ENCODE results near the gene CNIH2.
"Not testable (repeated sequence)": the region's sequence is repeated elsewhere in the genome, so short reads cannot be mapped to it uniquely, and the experiment has no call there.

CNIH2 gene

DNA sequence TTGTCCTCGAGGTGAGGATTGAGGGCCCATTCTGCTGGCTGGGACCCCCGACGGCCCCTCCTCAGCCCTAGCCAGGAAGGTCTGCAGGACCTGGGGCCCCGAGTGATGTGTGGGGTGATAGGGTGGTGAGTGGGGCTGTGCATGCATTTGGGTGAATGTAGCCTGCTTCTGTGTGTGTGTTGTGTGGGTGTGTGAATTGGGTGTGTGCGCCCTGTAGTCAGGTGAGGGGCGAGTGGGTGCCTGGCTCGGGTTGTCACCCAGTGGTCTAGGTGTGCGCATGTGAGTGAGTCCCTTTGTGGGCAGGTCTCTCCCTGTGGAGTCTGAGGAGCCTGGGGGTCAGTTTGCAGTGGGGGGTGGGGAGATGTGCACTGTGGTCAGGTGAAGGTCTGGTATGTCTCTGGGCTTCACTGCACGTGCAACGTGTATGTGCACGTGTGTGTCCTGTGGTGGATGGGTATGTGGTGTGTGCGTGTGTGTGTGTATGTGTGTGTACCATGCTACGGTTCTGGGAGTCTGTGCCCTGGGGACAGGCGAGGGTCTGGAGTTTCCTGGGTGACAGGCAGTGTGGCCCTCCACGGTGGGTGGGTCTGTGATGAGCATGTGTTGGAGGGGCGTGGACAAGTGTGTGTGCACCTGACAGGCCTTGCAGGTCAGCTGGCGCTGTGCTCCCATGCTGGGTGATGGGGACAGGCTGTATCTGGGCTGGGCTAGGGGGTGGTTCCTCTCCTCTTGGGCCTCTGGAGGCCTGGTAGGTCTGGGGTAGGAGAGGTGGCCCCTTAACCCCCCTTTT lies 14.8 kb downstream of the CNIH2 start:
- no peak for DNase-seq

DNA sequence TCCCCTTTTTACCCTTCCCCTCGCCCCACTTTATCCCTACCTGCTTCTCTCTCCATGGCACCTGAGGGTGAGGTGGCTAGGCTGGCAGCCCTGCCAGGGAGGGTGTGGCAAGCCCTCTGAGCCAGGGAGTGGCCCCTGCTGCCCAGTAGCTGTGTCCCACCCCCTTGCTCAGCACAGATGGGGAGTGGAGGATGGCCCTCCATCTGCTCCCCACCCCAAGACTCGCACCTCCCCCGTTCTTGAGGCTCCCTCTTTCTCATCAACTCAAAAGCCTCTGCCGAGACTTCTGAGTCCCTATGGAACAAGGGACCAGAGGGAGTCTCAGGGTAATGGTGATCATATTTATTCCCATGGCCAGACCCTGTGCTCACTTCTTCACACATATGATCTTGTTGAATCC lies 15.4 kb downstream of the CNIH2 start:
- no peak for DNase-seq

DNA sequence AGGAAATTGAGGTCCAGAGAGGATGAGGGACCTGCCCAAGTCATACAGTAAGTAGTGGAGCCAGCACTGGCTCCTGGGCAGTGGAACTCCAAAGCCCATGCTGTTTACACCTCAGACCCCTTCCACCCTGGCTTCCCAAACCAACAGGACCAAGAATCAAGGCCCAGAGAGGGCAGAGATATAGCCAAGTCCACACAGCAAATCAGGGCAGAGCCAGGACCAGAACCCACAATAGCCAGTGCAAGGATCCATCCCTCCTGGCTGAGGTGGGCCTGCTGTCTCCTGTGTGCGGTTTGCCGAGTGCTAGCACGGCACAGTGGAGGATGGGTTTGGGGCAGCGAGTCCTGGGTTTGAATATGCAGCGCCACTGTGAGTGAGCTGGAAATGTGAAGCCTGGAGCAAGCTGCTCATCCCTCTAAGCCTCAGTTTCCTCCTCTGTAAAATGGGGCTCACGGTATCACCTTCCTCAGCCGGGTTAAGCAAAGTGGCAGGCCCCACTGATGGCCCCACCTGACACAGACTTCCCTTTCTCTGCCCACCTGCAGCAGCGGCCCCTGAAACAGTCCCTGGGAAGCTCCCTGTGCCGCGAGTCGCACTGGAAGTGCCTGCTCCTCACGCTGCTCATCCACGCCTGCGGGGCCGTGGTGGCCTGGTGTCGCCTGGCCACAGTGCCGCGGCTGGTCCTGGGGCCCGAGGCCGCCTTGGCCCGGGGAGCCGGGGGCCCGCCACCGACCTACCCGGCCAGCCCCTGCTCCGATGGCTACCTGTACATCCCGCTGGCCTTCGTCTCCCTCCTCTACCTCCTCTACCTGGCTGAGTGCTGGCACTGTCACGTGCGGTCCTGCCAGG lies 16.0 kb downstream of the CNIH2 start:
- no peak for DNase-seq

DNA sequence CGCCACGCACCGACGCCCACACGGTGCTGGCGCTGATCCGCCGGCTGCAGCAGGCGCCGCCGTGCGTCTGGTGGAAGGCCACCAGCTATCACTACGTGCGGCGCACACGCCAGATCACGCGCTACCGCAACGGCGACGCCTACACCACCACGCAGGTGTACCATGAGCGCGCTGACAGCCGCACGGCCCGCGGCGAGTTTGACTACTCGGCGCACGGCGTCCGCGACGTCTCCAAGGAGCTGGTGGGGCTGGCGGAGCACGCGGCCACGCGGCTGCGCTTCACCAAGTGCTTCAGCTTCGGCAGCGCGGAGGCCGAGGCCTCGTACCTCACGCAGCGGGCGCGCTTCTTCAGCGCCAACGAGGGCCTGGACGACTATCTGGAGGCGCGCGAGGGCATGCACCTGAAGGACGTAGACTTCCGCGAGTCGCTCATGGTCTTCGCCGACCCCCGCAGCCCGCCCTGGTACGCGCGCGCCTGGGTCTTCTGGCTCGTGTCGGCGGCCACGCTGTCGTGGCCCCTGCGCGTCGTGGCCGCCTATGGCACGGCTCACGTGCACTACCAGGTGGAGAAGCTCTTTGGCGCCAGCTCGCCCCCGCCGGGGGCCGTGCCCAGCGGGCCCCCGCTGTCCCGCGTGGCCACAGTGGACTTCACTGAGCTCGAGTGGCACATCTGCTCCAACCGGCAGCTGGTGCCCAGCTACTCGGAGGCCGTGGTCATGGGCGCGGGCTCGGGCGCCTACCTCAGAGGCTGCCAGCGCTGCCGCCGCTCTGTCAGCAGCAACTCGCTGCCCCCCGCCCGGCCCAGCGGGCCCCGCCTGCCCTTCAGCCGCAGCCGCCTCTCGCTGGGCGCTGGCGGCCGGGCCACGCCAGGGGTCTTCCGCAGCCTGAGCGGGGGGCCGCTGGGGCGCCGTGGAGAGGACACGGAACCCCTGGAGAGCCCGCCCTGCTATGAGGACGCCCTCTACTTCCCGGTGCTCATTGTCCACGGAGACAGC lies 16.9 kb downstream of the CNIH2 start:
- DNase-seq: no peak

DNA sequence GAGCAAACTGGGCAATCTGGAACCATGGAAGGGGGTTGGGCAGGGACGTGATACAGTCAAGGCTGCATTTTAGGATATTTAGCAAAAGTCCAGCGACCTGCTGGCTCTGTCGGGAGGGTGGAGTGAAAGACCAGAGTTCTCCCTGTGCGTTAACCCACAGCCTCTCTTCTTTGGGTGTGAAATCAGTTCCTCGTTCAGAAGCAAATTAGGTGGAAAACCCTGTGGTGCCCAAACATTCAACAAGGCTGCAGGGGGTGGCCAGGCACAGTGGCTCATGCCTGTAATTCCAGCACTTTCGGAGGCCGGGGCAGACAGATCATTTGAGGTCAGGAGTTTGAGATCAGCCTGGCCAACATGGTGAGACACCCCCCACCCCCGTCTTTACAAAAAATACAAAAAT lies 19.6 kb downstream of the CNIH2 start:
- DNase-seq: no peak

DNA sequence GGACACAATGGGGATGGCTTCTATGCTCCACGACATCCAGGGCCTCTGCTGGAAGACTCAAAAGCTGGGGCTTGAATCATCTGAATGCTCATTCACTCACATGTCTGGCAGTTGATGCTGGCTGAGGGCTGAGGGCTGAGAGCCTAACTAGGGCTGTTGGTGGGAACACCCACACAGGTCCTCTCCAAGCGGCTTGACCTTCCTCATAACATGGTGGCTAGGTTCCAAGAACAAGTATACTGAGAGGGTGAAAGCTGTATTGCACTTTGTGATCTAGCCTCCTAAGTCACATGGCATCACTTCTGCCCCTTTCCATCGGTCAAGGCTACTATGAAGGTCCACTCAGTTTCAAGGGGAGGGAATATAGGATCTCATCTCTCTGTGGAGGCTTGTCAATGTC lies 21.2 kb downstream of the CNIH2 start:
- no peak for DNase-seq

DNA sequence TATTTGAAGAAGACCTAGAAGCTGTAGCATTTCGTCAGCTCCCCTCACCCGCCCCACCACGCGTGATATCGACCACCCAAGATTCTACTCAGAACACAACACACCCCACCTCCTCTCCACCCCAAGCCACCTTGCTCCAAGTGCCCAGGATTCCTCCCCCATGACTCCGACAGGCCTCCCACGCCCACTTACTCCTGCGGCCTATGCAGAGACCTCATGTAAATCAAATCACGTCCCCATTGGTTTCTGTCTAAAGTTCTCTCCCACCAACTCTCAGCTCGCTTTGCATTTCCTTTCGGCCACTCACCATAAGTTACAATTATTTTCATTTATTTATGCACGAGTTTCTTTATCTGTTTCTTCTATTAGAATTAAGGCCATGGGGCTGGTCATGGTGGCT lies 24.7 kb downstream of the CNIH2 start:
- DNase-seq: no peak

DNA sequence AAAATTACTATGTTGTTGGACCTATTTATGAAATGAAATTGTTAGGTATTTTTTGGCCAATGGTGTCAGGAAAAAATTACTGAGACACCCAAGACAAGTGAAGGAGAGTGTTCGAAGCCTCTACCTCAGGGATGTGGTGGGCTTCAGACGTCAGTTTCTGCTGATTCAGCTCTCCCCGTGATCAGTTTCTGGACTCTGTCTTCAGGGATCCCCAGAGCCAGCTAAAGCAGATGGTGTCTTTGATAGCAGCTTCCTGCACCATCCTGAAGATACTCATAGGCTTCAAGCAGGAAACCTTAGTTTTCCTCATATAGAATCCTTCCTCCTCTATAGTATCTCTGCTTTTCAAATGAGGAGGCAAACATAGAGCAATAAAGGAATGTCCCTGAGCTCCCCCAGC lies 31.5 kb downstream of the CNIH2 start:
- DNase-seq: no peak

DNA sequence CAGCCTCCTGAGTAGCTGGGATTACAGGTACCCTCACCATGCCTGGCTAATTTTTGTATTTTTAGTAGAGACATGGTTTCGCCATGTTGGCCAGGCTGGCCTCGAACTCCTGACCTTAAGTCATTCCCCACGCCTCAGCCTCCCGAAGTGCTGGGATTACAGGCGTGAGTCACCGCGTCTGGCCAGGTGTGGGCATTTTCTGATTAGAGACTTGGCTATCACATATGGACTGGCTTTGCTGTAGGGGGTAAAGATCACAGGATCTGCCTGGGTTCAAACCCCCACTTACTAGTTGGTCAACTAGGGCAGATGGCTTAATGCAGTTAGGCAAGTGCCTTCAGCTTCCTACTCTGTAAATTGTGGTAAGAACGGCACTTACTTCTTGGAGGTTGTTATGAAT lies 32.3 kb downstream of the CNIH2 start:
- DNase-seq: no peak

DNA sequence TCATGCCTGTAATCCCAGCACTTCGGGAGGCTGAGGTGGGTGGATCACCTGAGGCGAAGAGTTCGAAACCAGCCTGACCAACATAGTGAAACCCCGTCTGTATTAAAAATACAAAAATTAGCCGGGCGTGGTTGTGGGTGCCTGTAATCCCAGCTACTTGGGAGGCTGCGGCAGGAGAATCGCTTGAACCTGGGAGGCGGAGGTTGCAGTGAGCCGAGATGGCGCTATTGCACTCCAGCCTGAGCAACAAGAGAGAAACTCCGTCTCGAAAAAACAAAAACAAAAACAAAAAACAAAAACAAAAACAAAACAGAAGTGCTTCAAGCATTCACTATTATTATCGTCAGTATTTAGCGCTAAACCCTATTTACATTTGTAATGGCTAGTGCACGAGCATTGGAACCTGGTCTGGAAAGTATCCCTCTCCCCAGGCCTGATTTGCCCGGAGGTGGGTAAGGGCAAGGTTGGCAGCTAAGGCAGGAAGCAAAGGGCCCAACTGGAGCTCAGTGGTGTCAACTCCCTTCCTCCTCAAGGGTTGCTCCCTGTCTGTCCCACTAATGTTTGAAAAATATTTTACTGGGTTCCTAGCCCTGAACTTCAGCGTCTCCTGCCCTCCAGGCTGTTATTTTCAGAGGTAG lies 32.9 kb downstream of the CNIH2 start:
- DNase-seq: not testable (repeated sequence)

DNA sequence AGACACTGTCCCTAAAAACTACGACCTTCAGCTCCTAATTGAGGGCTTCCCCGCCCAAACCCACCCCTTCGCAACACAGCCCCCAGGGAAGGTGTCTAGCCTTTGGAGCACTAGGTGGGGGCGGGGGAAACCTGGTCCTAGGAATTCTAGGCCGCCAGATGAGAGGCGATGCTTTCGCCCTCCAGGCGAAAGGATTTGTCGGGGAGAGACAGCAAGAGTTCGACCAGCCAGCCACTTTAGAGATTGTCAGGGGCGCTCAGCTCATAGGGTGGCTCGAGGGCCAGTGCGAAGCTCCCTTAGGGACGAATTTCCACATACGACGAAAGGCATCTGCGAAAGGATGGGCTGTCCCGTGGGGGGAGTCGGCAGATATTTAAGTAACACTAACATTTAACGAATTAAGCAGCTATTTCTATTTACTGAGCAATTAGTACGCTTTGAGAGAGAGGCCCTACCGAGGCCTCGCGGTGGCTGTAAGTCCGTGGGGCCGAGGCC lies 33.5 kb downstream of the CNIH2 start:
- no peak for DNase-seq

DNA sequence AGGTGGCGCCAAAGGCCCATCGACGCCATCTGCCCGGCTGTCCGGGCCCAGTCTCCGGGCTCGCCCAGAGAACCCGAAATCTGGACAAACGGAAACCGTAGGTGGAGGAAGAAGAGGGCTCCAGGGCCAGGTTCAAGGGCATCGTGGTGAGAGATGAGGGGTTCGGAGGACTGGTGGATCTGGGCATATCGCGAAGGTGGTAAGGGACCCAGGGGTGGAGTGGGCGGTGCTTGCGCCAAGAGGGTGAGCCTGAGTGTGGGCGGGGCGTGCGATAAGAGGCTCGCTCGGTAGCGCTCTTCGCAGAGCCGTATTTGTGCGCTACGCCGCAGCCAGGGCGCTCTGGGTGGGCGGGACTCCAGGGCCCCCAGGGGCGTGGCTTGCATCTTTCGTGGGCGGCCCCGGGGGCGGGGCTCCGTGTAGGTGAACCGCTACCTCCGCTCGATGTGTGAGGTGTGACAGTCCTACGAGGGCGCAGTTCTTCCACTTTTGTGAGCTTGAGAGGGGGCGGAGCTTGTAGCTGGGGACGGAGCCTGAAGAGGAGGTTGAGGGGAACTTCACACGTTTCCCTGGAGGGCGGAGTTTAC lies 34.1 kb downstream of the CNIH2 start:
- peak; percentile 97 for DNase-seq

DNA sequence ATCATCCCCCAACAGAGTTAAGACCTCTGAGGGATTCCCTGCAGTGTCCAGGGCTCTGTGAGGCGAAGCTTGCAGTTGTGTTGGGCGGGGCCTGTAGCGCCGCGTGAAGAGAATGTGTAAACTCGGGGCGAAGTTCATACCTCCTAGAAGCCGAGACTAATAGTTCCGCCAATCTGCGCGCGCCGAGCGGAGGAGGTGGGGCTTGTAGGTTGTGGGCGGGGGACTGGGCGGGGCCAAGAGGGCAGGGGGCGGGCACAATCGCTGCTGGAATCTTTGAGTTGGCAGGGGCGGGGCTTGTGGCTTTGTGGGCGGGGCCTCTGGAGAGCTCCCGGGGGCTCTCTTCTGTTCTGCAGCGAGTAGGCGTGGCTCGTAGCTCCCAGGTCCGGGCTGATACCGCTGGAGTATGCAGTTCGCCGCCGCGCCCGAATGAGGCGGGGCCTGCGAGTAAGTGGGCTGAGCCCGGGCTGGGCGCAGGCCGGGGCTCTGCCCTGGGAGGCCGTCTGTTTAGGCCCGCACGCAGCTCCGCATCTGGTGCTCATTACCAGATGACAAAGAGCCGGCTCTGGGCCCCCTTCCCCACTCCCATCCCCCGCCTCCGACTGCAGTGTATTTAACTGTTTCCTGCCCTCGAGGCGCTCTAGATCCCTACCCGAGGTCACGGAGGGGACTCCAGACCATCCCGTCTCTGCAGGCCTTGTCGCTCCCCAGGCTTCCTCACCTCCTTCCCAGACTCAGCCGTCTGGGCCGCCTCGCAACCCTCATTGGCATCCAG lies 34.8 kb downstream of the CNIH2 start:
- peak; percentile 97 for DNase-seq

DNA sequence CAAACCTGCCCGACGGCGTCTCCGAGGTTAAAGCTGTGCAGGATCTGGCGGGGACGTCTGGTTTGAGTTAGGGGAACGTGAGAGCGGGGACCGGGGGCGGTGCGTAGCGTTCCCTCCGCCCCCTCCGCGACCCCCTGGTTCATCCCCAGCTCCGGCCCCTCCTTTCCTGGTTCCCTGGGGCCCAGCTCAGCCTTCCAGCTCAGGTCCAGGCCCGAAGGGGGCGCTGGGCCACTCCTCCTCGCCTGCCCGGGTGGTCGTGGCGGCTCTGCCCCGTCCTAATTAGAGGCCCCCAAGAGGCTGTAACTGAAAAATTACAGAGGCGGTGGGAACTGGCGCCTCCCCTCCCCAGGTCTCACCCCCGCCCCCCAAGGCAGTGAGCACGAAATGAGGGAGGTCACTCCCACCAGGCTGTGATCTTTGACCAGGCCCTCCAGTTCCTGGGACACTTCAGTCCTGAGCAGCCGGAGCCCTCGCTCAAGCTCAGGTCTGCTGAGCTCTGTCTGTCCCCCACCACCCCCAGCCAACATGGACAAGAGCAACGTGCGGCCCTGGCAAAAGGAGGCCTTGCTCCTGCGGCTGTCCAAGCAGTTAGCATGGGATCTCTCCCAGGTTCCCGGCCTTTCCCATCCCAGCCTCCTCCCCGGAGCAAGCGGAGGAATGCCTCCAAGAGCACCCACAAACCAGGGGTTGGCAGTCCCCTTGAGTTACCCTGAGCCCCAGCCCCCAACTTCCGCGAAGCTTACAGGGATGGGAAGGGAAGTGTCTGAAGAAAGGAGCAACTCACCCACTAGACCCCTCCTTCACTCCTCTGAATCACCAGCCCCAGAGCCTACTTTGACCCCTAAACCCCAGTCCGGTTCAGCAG lies 35.6 kb downstream of the CNIH2 start:
- DNase-seq: no peak

DNA sequence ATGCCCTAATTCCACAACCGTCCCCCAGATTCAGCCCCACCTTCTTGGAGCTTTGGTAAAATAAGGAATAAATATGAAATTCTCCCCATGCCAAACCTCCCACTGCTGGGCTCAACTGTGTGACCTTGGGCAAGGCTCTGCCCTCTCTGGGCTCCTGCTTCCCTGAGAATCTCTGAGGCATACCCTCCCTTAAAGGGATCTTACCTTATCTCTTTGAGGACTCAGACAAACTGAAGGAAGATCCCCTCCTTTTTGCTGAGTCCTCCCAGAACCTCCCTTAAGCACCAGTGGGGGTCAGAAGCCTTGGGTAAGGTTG lies 36.2 kb downstream of the CNIH2 start:
- no peak for DNase-seq

DNA sequence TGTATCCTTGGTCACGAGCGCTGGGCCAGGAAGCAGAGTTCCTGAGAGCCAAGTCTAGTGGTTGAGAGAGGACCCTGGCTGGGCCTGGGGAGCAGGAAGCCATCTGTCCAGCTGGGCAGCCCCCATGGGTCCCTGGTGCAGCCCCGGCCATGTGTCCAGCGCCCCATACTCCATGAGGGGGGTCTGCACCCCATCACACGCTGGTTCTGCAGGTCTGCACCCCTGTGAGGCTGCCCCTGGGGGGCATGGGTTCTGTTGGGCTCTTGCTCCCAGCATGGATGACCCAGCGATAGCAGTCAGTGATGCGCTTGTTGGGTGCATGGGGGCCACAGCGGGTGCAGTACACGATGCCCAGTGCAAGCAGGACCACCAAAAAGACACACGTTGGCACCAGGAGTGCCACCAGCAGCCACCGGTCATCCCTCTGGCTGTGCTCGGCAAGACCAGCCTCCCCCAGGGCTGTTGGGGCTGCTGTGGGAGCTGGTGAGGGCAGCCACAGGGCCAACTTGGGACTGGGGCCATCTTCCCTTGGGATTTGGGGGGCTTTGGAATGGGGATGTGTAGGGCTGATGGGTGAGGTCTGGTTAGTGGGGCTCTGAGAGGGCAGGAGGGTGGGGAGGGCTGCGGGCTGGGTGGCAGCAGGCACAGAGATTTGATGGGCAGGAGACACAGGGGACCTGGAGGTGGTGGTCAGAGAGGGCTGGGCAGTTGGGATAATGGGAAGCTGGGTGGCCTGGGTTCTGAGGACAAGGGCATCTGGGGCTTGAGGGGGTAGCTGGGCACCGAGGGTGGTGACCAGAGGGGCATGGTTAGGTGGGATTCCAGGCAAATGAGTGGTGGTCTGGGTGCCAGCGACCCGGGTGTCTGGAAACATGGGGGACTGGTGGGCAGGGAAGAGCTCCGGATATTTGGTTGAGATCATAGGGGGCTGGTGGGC lies 36.9 kb downstream of the CNIH2 start:
- DNase-seq: no peak

DNA sequence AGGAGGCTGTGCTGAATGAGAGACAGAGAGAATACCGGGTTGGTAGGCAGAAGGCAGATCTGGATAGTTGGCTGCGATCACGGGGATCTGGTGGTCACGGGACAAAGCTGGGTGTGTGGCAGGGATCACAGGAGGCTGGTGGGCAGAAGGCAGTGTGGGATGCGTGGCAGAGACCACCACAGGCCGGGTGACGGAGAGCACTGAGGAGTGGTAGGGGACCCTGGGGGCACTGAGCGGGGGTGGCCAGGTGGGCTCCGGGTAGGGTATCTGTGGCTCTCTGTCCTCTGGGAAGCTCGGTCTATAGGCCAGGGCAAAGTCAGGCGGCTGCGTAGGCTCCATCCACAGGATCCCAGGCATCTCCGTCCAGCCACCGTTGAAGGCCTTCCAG lies 37.5 kb downstream of the CNIH2 start:
- DNase-seq: no peak

DNA sequence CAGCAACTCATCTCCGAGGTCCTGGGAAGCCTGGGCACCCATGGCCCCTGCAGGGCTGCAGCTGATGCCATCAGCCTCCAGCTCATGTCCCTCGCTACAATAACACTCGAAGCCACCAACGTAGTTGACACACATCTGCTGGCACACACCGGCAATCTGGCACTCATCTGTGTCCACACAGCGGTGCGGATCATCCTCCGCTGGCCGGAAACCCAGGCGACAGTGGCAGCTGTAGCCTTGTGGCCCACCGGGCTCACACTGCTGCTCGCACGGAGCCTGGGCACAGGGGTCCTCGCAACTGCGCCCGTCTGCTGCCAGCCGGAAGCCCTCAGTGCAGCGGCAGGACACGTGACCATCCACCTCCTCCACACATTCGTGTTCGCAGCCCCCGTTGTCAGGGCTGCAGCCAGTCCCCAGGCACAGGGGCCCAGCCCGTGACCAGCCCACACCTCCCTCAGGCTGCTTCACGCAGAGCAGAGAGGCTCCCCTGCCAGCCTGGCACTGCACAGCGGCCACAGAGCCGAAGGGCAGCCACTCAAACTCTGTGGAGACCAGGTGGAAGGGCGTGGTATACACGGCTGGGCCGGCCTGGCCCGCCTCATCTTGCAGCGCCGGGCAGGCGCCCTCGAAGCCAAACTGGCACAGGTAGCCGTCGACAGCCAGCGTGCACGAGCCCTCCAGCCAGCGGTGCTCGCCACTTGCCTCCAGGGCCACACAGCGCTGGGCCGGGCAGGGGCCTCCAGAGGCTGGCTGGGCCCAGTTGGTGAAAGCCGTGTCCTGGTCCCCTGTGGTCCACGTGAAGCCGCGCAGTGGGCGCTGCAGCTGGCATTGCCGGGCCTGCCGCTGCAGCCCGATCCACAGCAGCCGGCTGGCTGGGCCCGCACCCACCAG lies 38.2 kb downstream of the CNIH2 start:
- DNase-seq: no peak

All from NCI-H345 (cell line).